HG03558 (cell line): Measurements from ENCODE around the gene DNAH8.
"Not testable (repeated sequence)": the region's sequence is repeated elsewhere in the genome, so short reads cannot be mapped to it uniquely, and the experiment has no call there.

ENCODE experiments used
- ATAC-seq: cut with Tn5 transposase; IDR thresholded peaks from one replicate; pipeline ENCODE4 v1.9.1; 2021; ENCODE audit warnings: moderate number of reproducible peaks; ENCODE audit not compliant: unreplicated experiment; ENCODE audit errors: extremely low read depth

DNAH8 gene

DNA sequence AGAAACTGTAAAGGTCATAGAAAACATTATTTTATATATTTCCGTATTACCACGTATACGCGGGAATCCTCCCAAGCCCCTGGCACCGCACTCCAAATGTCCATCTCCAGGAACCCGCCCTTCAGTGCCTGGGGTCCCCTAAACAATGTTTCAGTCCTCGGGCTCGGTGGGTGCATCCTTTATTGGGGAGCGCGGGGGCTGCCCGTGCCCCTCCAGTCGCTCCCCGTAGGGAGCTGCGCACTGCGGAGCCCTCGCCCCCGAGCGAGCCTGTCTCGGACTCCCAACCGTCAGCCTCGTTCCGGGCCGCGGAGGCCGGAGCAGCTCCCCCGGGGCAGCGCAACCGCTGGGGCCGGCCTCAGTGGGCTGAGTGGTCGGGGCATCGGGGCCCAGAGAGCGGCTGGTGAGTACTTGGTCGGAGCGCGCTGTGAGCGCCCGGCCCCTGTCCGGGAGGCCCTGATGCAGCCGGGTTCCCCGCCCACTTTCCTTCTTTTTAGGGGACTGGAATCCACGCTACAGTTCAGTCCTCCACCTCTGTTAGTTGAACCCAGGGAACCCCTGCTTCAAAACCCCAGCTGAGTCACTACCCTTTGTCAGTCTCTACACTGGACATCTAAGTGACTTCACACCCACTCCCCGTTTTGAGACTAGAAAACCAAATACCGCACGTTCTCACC, at the start of gene DNAH8:
DNAH8 (plus strand) TSS at position 296 of the 674 bp plus-strand sequence. CDS start 7,499 bp downstream, outside the sequence.
- no peak for ATAC-seq

GRCh38 chr6:38671885-38672467, 43.1 kb upstream of the DNAH8 start:
- peak; percentile 52 for ATAC-seq

- no peak for ATAC-seq
Observed at GRCh38 chr6:38673397-38674165, 41.5 kb upstream of the DNAH8 start.

- no peak for ATAC-seq
Observed at GRCh38 chr6:38676236-38676973, 38.7 kb upstream of the DNAH8 start.

DNA sequence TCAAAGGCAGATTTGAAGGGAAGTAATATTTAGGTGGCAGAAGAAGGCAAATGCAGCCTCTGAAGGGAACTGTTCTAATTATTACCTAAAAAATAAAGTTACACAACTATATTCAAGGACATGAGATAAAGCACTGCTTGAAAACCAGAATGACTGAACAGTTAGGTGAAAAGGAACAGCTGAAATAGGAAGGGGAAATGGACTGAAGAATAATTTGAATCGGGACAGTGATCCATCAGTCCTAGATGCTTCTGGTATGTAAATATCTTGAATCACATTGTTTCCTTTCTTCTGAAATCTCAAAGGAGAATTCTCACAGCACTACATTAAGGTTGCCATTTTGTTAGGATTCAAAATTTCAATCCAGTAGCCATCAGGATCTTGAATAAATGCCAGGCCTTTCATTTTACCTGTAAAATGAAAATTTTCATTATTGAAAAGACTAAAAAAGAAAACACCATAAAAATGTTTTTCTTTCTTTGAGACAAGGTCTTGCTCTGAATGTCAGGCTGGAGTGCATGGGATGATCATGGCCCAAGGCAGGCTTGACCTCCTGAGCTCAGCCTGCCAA, 38.1 kb upstream of the DNAH8 start:
- ATAC-seq = no peak

DNA sequence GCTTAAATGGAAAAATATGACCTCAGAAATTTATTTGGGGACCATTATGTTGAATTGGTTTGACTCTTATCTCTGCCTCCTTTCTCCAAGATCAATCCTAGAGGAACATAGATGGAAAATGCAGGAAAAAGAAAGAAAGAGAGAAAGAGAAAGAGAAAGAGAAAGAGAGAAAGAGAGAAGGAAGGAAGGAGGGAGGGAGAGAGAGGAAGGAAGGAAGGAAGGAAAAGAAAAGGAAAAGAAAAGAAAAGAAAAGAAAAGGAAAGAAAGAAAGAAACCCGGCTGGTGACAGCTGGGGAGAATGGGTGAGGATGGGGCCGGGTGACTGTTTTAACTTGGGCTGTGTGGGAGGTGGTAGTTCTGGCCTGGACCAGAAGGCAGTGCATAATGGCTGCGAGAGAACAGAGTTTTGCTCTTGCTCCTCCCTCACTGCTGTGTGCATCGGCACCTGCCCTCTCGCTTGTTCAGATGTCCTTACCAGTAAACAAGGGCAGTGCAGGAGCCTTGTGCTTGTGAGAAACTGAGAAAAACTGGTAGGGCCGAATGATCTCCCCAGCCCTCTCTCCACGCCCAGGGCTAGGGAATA, 36.8 kb upstream of the DNAH8 start:
- no peak for ATAC-seq

DNA sequence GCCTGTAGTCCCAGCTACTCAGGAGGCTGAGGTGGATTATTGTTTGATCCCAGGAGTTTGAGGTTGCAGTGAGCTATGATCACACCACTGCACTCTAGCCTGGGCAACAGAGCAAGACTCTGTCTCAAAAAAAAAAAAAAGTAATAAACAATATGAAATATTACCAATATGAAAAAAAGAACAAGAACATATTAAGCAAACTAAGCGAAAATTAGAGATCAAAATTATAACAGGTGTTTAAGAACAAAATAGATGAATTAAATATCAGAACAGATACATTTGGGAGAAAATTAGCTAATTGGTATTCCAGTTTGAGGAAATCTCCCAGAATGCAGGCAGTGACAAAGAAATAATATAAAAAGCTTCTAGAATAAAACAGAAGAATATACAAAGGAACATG, 35.4 kb upstream of the DNAH8 start:
- ATAC-seq = no peak

DNA sequence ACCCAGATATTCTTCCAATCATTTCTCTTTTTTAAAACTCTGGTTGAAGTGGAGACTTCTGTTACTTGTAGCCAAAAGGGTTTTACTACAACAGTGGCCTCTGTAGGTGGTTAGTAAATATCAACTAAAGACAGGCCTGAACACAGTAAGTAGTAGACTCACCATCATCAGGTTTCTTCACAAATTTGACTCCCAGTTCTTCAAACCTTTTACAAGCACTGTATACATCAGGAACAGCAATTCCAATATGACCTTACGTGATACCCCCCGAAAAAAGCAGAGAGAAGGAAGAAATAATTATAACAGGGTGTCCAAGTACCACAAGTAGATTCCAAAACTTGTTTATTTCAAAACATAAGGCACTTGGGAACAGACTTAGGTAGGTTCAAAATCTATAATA, 33.3 kb upstream of the DNAH8 start:
- ATAC-seq = no peak

- ATAC-seq = no peak
Observed at GRCh38 chr6:38684237-38684636, 30.9 kb upstream of the DNAH8 start.

- ATAC-seq = no peak
Observed at GRCh38 chr6:38684904-38685303, 30.2 kb upstream of the DNAH8 start.

DNA sequence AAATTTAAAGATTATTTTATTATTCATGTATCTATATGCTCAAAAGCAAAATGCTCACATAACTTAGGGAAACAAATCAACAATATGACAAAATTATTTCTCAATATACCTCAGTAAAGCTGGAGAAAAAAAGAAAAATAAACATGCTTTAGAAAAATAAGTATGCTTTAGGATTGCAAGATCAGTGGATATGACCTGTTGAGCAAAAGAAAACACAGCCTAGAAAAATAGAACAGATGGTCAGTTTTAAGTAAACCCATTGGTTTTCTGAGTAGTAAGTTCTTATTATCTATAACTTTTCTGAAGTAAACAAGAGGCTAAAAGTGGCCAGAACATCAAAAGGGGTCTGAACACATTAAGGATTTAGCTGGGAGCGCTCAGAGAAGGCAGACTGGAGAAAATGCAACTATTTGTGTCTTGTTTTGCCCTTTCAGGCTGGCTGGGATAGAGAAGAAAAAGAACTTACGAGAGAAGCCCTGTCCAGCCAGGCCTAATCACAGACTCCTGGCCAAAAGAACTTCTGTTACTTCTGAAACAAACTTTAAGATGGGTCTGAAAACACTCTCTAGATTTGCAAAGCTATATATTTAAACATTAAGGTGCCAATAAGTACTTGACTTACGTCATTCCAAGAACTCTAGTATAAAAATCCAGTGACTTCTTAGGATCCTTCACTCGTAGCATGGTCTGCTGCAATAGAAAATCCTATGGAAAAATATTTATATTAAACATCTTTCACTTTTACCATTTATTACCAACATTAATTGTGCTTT, 28.7 kb upstream of the DNAH8 start:
- ATAC-seq = no peak

- no peak for ATAC-seq
Observed at GRCh38 chr6:38687043-38687353, 28.1 kb upstream of the DNAH8 start.

DNA sequence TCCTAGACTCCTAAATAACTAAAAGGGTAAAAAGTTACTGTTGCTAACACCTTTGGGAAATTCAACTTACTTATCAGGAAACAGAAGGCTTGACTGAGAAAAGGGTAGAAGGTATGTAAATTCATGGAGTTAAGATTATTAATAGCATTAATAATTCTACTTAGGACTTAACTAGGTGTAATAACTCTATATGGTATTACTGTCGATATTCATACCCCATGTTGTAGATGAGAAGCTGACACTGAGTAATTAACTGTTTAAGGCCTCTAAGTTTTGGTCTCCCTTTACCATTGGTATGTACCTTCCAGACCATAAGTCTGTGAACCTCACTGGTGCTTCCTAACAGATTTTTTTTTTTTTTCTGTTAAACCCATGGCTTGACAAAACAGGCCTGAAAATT, 27.6 kb upstream of the DNAH8 start:
- no peak for ATAC-seq

GRCh38 chr6:38688579-38689087, 26.5 kb upstream of the DNAH8 start:
- ATAC-seq = no peak

DNA sequence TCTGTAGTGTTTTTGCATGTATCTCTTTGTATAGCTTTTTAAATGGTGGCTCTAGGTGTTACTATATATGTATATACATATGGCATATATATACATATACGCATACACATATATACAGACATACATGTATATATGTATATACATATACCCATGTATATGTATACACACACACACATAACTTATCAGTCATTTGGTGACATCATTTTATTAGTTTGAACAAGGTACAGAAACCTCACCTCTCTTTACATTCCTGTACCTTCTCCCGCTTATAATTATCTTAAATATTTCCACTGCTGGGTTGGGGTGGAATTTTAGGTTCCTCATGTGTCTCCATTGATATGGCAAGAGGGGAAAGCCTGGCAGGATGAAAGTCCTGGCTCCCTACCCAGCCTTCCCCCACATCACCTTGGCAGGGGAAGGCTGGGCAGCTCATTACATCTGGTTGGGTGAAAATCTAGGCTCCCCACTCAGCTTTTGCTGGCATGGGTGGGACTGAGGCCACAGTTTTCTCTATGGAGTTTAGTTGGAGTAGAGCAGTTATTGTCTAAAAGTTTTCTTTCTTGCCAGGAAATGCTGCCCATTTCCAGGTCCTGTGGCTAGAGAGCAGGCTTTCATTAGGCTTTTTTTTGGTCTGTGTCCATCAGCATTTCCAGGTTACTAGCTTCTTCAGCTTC, 19.7 kb upstream of the DNAH8 start:
- no peak for ATAC-seq

GRCh38 chr6:38695933-38696332, 19.2 kb upstream of the DNAH8 start:
- no peak for ATAC-seq

GRCh38 chr6:38696345-38696744, 18.8 kb upstream of the DNAH8 start:
- ATAC-seq = no peak

- no peak for ATAC-seq
Observed at GRCh38 chr6:38697846-38698245, 17.3 kb upstream of the DNAH8 start.

- not testable (repeated sequence) for ATAC-seq
Observed at GRCh38 chr6:38699702-38700101, 15.4 kb upstream of the DNAH8 start.
